GM12874 (cell line): Measurements from ENCODE around the gene KLHL36.

Source experiments
- TF ChIP-seq, protein P1 (sequence below): IDR thresholded peaks from 2 replicates; pipeline ENCODE4 v1.5.1; 2011; ENCODE audit warnings: low read depth, mild to moderate bottlenecking, control low read depth, low read length, moderate library complexity; ENCODE audit not compliant: insufficient read depth

KLHL36 gene

GRCh38 chr16:84638231-84638806 lies 10.0 kb upstream of the KLHL36 start:
- TF ChIP-seq, protein P1, sequence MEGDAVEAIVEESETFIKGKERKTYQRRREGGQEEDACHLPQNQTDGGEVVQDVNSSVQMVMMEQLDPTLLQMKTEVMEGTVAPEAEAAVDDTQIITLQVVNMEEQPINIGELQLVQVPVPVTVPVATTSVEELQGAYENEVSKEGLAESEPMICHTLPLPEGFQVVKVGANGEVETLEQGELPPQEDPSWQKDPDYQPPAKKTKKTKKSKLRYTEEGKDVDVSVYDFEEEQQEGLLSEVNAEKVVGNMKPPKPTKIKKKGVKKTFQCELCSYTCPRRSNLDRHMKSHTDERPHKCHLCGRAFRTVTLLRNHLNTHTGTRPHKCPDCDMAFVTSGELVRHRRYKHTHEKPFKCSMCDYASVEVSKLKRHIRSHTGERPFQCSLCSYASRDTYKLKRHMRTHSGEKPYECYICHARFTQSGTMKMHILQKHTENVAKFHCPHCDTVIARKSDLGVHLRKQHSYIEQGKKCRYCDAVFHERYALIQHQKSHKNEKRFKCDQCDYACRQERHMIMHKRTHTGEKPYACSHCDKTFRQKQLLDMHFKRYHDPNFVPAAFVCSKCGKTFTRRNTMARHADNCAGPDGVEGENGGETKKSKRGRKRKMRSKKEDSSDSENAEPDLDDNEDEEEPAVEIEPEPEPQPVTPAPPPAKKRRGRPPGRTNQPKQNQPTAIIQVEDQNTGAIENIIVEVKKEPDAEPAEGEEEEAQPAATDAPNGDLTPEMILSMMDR: no peak

DNA sequence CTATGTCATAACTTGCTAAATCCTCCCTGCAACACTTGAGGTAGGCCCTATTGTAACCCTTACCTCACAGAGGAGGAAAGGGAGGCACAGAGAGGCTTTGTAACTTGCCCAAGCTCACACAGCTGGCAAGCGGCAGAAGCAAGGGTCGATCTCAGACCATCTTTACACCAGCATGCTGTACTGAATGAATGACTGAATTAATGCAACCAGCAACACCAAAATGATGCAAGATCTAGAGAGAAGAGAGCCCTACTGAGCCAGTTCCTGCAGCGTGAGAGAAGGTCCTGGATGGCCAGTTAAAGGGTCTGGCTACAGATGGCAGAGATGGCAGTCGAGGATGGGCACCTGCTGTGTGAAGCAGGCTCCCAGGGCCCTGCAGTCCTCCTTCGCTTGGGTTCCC lies 8.2 kb upstream of the KLHL36 start:
- TF ChIP-seq, protein P1: no peak

DNA sequence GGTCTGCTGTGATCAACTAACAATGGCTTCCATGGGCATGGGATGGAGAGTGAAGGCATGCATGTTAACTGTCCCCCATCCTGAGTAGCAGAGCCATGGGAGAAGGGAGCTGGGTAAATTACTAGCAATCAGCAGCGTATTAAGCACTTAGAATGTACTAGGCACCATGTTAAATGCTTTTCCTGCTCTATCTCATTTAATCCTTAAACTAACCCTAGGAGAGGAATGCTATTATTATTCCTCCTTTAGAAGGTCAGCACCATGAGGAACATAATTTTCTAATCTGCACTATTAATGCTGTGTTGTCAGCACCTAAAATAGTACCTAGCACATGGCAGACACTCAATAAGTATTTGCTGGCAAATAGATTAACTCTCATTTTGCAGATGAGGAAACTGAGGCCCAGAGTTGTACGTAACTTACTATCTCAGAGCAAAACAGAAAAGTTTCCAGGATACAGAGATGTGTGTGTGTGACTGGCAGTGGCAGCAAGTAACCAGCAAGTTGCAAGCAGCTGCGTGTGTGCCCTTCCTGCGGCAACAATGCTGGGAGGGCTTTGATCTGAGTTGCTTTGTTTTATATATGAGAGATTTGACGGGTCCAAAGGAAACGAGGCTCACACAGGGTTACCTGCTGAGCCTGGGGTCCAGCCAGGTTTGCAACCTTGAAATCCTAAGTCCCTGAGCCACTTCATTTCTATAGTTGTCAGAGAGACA lies 6.5 kb upstream of the KLHL36 start:
- TF ChIP-seq, protein P1: no peak

DNA sequence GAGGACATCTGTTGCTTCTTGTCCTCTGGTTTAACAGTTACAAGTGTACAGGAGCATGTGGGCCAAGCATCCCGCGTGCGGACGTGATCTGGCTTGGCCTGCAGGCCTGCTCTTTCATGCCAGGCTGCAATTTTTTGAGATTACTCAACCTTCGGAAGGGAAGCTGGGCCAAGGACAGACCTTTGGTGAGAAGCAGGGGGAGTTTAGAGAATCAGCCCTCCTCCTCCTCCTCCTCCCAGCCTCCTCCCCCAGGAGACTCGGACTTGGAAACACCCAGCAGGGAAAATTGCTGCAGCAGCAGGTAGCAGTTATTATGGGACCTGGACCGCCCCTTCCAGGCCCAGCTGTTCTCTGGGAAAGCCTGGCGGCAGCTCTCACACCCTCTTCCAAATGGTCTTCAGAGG lies 5.1 kb upstream of the KLHL36 start:
- TF ChIP-seq, protein P1: no peak

- TF ChIP-seq, protein P1: no peak
Observed at GRCh38 chr16:84643674-84644073, 4.6 kb upstream of the KLHL36 start.

DNA sequence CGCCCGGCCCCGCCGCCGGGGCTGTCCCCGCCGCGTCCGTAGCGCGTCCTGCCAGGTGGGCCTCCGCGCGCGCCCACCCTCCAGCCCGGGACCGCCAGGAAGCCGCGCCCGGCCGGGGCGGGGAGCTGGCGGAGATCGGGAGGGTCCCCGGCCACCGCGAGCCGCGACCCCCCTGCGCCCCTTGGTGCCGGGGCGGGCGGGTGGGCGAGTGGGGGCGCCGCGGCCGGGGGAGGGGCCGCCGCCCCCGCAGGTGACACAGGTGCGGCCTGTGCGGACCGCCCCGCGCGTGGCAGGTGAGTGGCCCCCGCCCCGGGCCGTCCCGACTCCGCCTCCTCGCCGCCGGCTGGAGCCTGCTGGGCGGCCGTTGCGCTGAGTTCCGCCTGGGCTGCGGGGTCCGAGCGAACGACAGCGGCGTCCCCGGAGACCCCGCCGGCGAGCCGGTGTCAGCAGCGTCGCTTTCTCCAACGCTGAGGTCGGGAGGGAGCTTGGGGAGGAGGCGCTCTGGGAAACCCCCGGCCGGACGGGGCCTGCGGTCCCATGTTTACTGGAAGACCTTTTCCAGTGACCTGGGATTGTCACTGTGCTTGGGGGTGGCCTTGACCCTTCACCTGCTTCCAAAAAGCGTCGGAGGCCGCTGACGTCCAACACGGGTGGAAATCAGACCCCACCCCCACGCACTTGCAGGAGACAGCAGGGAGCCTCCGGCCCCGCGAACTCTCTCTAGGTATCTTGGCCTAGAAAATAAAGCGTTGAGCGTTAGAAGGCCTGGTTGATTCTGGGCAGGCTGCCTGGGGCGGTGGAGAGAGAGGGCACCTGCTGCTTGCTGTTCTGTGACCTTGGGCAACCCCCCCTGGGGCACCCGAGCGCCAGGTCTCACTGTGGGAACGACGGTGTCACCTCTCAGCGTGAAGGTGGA lies 542 bp downstream of the KLHL36 start:
- TF ChIP-seq, protein P1: no peak

- TF ChIP-seq, protein P1: no peak
Observed at GRCh38 chr16:84649511-84649861, 1.2 kb downstream of the KLHL36 start.
